HG03045 (cell line): ENCODE data around the gene ADTRP.
"Not testable (repeated sequence)": the region's sequence is repeated elsewhere in the genome, so short reads cannot be mapped to it uniquely, and the experiment has no call there.

Experiments
- ATAC-seq: cut with Tn5 transposase; IDR thresholded peaks from one replicate; pipeline ENCODE4 v1.9.1; 2021; ENCODE audit warnings: mild to moderate bottlenecking, moderate library complexity; ENCODE audit not compliant: unreplicated experiment

Gene ADTRP

GRCh38 chr6:11702089-11702488, 76.5 kb downstream of the ADTRP start:
- ATAC-seq = no peak

DNA sequence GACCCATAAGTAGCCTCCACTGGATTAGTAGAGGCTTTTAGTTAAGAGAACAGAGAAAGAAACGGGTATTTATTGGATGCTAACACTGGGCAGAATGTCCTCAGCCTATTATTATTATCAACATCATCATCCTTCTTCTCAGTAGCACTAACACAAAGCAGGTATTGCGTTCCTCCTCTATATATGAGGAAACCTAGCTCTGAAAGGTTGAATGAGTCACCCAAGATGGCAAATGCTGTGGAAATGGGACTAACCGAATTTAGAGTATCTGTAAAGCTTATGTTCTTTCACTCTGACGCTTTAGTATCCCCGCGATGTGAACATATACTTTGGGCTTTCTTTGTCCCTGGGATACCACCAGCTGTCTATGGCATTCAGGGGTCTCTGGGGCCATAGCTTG, 77.0 kb downstream of the ADTRP start:
- ATAC-seq = no peak

GRCh38 chr6:11700118-11700718, 78.4 kb downstream of the ADTRP start:
- no peak for ATAC-seq

- ATAC-seq = no peak
Observed at GRCh38 chr6:11699576-11699975, 79.0 kb downstream of the ADTRP start.

- no peak for ATAC-seq
Observed at GRCh38 chr6:11692451-11693376, 85.9 kb downstream of the ADTRP start.

GRCh38 chr6:11689847-11690246, 88.8 kb downstream of the ADTRP start:
- ATAC-seq = no peak

DNA sequence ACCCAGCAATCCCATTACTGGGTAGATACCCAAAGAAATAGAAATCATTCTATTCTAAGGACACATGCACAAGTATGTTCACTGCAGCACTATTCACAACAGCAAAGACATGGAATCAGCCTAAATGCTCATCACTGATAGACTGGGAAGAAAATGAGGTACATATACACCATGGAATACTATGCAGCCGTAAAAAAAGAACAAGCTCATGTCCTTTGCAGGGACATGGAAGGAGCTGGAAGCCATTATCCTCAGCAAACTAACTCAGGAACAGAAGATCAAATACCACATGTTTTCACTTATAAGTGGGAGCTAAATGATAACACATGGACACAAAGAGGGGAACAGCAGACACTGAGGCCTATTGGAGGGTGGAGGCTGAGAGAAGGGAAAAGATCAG, 89.2 kb downstream of the ADTRP start:
- ATAC-seq = not testable (repeated sequence)

DNA sequence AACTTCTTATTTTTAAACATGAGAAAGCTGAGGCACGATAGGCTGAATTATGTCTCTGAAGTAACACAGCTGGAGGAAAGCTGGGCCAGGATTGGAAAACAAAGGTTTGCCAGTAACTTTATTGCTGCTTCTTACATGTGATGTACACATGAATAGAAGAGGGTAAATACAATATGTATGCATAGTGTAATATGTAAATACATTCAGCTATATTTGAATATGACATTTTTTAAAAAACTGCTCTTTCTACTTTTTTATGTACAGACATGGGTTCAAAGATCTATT, 90.2 kb downstream of the ADTRP start:
- ATAC-seq = no peak

- no peak for ATAC-seq
Observed at GRCh38 chr6:11685481-11686093, 93.0 kb downstream of the ADTRP start.

- ATAC-seq = no peak
Observed at GRCh38 chr6:11684901-11685480, 93.6 kb downstream of the ADTRP start.

DNA sequence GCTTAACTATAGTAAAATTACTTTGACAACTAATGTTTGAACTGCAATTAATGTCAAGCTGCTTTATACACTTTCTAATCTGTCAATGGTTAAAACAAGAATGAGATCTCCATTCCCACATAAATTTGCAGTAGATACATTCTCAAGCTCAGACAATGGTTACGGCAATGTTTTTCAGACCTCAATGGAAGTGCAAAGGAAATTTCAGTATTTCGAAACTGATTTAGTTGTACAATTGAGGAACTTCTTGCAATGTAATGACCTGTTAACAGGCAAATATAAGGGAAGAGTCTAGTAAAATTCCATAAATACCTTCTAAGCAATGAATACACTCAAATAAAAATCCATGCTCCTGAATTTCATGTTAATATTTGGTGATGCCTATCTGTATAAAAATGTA, 94.7 kb downstream of the ADTRP start:
- no peak for ATAC-seq

DNA sequence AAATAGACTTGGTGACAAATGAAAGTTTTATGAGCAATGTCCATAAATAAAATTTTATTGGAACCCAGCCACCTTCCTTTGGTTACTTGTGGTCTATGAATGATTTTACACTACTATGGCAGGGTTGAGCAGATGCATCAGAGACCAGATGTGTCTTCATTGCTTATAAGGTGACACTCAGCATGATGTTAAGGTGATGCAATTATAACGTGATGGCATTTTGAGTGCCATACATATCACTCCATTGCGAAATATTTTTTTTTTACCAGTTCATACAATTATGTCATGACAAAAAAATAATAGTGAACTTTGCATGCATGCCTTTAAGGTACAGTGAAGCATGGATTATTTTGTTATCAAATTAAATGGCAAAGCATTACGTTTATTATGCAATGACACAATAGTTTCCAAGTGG, 96.0 kb downstream of the ADTRP start:
- no peak for ATAC-seq

GRCh38 chr6:11681770-11682169, 96.8 kb downstream of the ADTRP start:
- ATAC-seq = no peak

DNA sequence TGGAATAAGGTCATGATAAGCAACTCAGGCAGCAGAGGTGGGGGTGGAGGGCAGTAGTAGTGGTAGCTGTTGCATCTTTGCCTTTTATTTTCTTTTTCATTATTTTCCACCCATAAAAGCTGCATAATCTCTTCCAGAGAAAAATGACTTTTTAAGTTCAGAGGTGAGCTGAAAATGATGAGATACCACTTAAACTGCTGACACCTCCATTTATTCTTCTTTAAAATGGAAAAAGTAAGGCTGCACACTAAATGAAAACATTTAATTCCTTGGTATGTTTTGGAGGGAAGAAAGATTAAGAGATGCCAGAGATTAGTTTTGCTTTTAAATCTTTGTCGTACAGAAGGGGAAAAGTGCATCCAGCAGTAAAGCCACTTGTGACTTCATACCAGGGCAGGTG, 97.2 kb downstream of the ADTRP start:
- no peak for ATAC-seq

DNA sequence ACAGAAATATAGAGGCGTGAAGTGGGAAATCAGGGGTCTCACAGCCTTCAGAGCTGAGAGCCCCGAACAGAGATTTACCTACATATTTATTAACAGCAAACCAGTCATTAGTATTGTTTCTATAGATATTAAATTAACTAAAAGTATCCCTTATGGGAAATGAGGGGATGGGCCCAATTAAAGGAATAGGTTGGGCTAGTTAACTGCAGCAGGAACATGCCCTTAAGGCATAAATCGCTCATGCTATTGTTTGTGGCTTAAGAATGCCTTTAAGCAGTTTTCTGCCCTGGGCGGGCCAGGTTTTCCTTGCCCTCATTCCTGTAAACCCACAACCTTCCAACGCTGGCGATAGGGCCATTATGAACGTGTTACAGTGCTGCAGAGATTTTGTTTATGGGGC, 98.1 kb downstream of the ADTRP start:
- not testable (repeated sequence) for ATAC-seq

DNA sequence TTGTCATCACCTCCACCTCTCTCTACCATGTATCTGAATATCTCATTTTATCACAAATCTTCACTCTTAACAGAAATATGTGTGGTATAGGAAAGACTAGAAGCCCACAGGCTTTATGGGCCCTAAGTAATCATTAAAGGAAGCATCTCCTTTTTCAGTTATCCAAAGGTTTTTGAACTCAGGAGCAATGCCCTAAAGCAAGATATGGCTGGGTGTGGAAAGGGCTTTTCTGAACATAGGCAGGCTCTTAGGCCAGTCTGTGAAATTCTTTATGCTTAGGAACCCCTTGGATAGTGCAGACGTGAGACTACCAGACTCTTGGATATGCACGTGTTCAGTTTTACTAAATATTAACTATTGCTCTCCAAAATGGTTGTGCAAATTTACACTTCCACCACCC, 99.5 kb downstream of the ADTRP start:
- no peak for ATAC-seq

DNA sequence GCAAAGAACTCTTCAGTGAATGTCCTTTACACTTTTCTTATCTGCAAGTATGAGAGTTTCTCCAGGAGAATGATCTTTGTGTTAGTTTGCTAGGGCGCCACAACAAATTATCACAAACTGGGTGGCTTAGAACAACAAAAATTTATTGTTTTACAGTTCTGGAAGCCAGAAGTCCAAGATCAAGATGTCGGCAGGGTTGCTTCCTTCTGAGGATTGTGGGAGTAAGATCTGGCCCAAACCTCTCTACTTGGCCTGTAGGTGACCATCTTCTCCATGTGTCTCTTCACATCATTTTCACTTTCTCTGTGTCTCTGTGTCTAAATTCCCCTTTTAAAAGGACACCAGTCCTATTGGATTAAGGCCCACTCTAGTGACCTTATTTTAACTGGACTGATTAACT, 103.0 kb downstream of the ADTRP start:
- no peak for ATAC-seq

DNA sequence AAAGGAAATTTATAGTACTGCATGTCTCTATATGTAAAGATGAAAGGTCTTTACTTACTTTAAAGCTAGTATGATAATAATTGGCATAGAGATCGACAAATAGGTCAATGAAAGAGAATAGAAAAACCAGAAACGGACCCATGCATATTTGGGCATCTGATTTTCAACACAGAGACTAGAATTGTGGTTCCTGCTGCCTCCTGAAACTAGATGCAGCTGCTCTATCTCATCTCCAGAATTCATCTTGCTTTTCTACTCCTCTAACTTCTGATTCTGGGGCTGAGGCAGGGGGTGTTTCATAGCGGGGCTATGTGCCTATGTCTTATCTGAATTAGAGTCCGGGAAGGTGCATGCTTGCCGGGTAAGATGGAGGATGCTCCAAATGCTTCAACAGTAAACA, 105.9 kb downstream of the ADTRP start:
- no peak for ATAC-seq

DNA sequence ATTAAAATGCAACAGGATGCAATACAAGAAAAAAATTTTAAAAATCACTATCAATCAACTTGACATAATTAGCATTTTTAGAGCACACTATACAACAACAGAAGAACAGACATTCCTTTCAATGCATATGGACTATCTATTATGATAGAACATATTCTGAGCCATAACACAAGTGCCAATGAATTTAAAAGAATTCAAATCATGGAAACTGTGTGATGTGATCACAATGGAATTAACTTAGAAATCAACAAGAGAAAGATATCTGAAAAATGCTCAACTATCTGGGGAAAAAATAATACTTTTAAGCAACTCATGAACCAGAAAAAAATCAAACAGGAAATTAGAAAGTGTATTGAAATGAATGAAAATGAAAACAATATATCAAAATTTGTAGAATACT, 106.3 kb downstream of the ADTRP start:
- no peak for ATAC-seq

DNA sequence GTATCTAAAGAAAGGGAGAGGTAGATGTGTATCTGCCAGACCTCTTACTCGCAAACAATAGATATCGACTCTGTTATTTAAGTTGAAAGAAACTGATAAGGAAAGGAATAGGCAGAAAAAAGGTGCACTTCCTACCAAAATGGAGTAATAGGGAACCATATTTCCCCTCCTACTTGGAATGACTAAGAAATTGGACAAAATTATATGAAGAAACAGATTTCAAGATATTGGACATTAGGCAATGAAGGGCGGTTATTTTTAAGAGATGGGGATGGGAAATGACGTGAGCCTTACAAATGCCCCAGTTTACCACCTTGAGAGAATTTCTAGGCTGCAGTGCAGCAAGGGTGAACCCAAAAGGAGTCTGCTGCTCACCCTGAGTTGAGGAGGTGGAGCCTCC, 108.9 kb downstream of the ADTRP start:
- ATAC-seq = no peak

DNA sequence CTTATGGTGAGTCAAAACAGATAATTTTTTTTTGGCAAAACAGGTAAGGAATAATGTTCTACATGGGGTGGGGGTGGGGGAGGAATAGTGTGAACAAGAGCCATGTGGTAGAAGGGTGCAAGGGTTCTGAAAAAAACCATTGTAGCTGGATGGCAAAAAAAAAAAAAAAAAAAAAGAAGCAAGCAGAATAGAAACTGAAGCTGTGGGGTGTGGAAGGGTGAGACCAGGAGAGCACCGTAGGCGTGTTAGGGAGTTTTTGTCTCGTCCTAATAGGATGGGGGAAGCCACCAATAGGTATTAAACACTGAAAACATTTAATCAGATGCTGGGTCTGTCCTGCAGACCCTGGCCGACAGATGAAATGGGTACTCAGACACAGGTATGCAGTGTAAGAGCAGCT, 110.1 kb downstream of the ADTRP start:
- no peak for ATAC-seq

GRCh38 chr6:11667876-11668275, 110.7 kb downstream of the ADTRP start:
- no peak for ATAC-seq
